ENCODE measurements around the gene C1orf74.

Gene C1orf74

DNA sequence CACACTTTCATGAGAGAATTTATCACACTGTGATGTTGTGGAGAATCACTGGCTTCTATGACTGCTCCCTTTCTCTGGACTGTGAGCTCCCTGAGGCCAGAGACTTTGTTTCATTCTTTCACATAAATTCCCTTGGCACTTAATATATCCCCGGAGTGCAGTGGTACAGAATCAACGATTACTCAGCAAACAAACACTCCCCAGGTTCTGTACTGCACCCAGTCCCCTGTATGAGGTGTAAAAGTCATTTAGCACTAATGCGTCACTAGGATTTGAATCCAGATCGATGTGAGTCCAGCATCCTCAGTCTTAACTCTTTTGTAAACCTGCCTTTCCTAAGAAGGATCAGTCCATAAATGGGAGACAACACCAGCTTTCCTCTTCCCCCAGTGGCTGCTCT is 36.6 kb upstream of the C1orf74 start:
- H3K27ac ChIP-seq (ENCODE audit: low read depth, low read length) = no peak overlapping the region
- H3K36me3 ChIP-seq (ENCODE audit: control insufficient read depth in 1 of 2, insufficient read depth in 2 of 2, low read length in 2 of 2) = no peaks in the 10 kb centered on the region
- H3K27me3 ChIP-seq (ENCODE audit: control insufficient read depth in 1 of 2, insufficient read depth in 2 of 2, low read length in 2 of 2) = peaks cover 0 to 3% of the 10 kb centered on the region in 2 donors
- no peak overlapping the region for H3K9ac ChIP-seq (ENCODE audit: low read depth in 1 of 2, low read length in 2 of 2)
- H3K4me3 ChIP-seq (ENCODE audit: low read depth in 1 of 2, low read length in 2 of 2) = no peak overlapping the region
- no peaks in the 10 kb centered on the region for H3K9me3 ChIP-seq (ENCODE audit: control insufficient read depth in 1 of 2, low read length in 2 of 2)
- peaks cover 0 to 3% of the 10 kb centered on the region in 2 donors for H3K4me1 ChIP-seq (ENCODE audit: control insufficient read depth in 1 of 2, insufficient read depth in 2 of 2, low read length in 2 of 2)

DNA sequence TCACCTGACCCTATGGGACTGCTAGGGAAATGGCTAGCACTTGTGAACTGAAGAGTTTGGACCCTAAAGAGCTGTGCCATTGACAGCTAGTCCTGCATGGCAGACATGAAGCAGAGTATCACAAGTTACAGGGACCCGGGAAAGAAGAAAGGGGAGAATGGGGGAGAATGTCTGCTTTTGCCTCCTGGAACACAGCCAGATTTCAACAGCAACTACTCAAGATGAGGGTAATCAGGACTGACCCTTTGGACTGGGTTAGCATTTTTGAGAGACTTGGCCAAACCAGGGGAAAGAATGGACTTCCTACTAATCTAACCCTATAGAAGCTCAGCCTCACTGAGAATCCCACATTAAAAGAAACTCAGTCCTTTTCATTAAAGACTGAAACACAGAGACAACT is 34.7 kb upstream of the C1orf74 start:
- Histone ChIP-seq H3K4me1 (ENCODE audit: control insufficient read depth in 1 of 2, insufficient read depth in 2 of 2, low read length in 2 of 2) (peaks cover 0 to 3% of the 10 kb centered on the region in 2 donors), H3K4me3 (ENCODE audit: low read depth in 1 of 2, low read length in 2 of 2) (no peak overlapping the region), H3K9me3 (ENCODE audit: control insufficient read depth in 1 of 2, low read length in 2 of 2) (no peaks in the 10 kb centered on the region), H3K9ac (ENCODE audit: low read depth in 1 of 2, low read length in 2 of 2) (no peak overlapping the region), H3K36me3 (ENCODE audit: control insufficient read depth in 1 of 2, insufficient read depth in 2 of 2, low read length in 2 of 2) (no peaks in the 10 kb centered on the region), H3K27me3 (ENCODE audit: control insufficient read depth in 1 of 2, insufficient read depth in 2 of 2, low read length in 2 of 2) (peaks cover 0 to 3% of the 10 kb centered on the region in 2 donors), H3K27ac (ENCODE audit: low read depth, low read length) (no peak overlapping the region)

GRCh38 chr1:209817691-209818090 is 33.3 kb upstream of the C1orf74 start:
- no peak overlapping the region for H3K4me3 ChIP-seq (ENCODE audit: low read depth in 1 of 2, low read length in 2 of 2)
- peaks cover 0 to under 1% of the 10 kb centered on the region in 2 donors for H3K4me1 ChIP-seq (ENCODE audit: control insufficient read depth in 1 of 2, insufficient read depth in 2 of 2, low read length in 2 of 2)
- H3K27me3 ChIP-seq (ENCODE audit: control insufficient read depth in 1 of 2, insufficient read depth in 2 of 2, low read length in 2 of 2) = peaks cover 0 to 3% of the 10 kb centered on the region in 2 donors
- H3K27ac ChIP-seq (ENCODE audit: low read depth, low read length) = no peak overlapping the region
- H3K9ac ChIP-seq (ENCODE audit: low read depth in 1 of 2, low read length in 2 of 2) = no peak overlapping the region
- no peaks in the 10 kb centered on the region for H3K36me3 ChIP-seq (ENCODE audit: control insufficient read depth in 1 of 2, insufficient read depth in 2 of 2, low read length in 2 of 2)
- no peaks in the 10 kb centered on the region for H3K9me3 ChIP-seq (ENCODE audit: control insufficient read depth in 1 of 2, low read length in 2 of 2)

DNA sequence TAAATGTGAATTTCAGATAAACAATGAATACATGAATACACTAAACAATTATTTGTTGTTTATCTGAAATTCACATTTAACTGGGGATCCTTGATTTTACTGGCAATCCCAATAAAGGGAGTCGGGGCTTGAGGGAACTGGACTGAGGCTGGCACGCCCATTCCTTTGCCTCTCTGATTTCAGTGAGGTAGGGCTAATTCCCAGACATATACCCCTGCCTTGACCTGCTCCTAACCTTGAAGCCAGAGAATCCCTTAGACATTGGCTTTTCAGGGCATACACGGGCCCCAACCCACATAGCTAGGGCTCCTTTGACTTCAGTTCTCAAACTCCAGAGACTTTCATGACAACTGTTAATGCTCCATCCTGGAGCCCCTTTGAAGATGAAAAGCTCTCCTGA is 32.6 kb upstream of the C1orf74 start:
- no peak overlapping the region for H3K9ac ChIP-seq (ENCODE audit: low read depth in 1 of 2, low read length in 2 of 2)
- no peaks in the 10 kb centered on the region for H3K36me3 ChIP-seq (ENCODE audit: control insufficient read depth in 1 of 2, insufficient read depth in 2 of 2, low read length in 2 of 2)
- no peak overlapping the region for H3K4me3 ChIP-seq (ENCODE audit: low read depth in 1 of 2, low read length in 2 of 2)
- no peak overlapping the region for H3K27ac ChIP-seq (ENCODE audit: low read depth, low read length)
- H3K9me3 ChIP-seq (ENCODE audit: control insufficient read depth in 1 of 2, low read length in 2 of 2) = no peaks in the 10 kb centered on the region
- H3K4me1 ChIP-seq (ENCODE audit: control insufficient read depth in 1 of 2, insufficient read depth in 2 of 2, low read length in 2 of 2) = no peaks in the 10 kb centered on the region
- H3K27me3 ChIP-seq (ENCODE audit: control insufficient read depth in 1 of 2, insufficient read depth in 2 of 2, low read length in 2 of 2) = peaks cover 0 to 3% of the 10 kb centered on the region in 2 donors

GRCh38 chr1:209815931-209816341 is 31.6 kb upstream of the C1orf74 start:
- Histone ChIP-seq H3K27ac (ENCODE audit: low read depth, low read length) (no peak overlapping the region), H3K36me3 (ENCODE audit: control insufficient read depth in 1 of 2, insufficient read depth in 2 of 2, low read length in 2 of 2) (no peaks in the 10 kb centered on the region), H3K9ac (ENCODE audit: low read depth in 1 of 2, low read length in 2 of 2) (no peak overlapping the region), H3K9me3 (ENCODE audit: control insufficient read depth in 1 of 2, low read length in 2 of 2) (no peaks in the 10 kb centered on the region), H3K4me1 (ENCODE audit: control insufficient read depth in 1 of 2, insufficient read depth in 2 of 2, low read length in 2 of 2) (no peaks in the 10 kb centered on the region), H3K27me3 (ENCODE audit: control insufficient read depth in 1 of 2, insufficient read depth in 2 of 2, low read length in 2 of 2) (peaks cover 0 to 3% of the 10 kb centered on the region in 2 donors), H3K4me3 (ENCODE audit: low read depth in 1 of 2, low read length in 2 of 2) (no peak overlapping the region)

DNA sequence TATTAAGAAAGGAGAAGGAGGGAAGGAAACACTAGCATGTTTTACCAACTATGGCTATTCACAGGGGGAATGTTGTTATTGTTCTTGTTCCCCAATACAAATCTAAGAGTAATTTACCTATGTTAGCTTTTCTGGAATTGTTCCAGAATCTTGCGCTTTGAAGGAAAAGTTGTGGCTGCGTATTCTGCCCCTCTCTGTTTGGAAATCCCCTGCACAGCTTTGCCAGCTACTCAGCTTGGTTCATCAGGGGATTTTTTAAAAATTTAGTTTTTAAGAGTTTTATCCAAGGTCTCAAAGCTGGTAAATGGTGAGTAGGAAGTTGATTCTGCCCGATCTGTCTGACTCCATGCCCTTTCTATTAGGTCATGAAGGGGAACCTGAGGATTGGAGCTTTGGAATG is 31.1 kb upstream of the C1orf74 start:
- Histone ChIP-seq H3K9me3 (ENCODE audit: control insufficient read depth in 1 of 2, low read length in 2 of 2) (no peaks in the 10 kb centered on the region), H3K27ac (ENCODE audit: low read depth, low read length) (no peak overlapping the region)

DNA sequence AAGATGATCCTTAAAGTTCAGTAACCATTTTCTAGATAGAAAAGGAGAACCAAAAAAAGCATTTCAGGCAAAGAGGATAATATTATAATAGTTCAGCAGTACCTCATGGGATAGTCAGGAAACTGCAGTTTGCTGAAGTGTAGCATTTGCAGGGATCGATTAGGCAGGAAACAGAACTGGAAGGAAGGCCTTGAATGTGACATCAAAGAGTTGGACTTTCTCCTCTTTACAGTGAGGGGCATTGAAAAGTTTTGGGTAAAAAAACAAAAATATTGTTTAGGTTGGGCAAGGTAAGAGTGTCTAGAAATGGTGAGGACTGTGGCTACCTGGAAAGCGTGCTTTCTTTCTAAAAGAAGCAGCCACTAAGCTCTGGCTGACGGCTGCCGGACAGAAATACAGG is 29.5 kb upstream of the C1orf74 start:
- H3K4me3 ChIP-seq (ENCODE audit: low read depth in 1 of 2, low read length in 2 of 2) = no peak overlapping the region
- no peaks in the 10 kb centered on the region for H3K36me3 ChIP-seq (ENCODE audit: control insufficient read depth in 1 of 2, insufficient read depth in 2 of 2, low read length in 2 of 2)
- peaks cover 0 to 3% of the 10 kb centered on the region in 2 donors for H3K27me3 ChIP-seq (ENCODE audit: control insufficient read depth in 1 of 2, insufficient read depth in 2 of 2, low read length in 2 of 2)
- H3K4me1 ChIP-seq (ENCODE audit: control insufficient read depth in 1 of 2, insufficient read depth in 2 of 2, low read length in 2 of 2) = no peaks in the 10 kb centered on the region
- H3K9me3 ChIP-seq (ENCODE audit: control insufficient read depth in 1 of 2, low read length in 2 of 2) = no peaks in the 10 kb centered on the region
- no peak overlapping the region for H3K9ac ChIP-seq (ENCODE audit: low read depth in 1 of 2, low read length in 2 of 2)
- H3K27ac ChIP-seq (ENCODE audit: low read depth, low read length) = no peak overlapping the region

More for the DNA sequence above, 31.1 kb upstream of the C1orf74 start:
- H3K27me3 ChIP-seq (ENCODE audit: control insufficient read depth in 1 of 2, insufficient read depth in 2 of 2, low read length in 2 of 2) = peaks cover 0 to 3% of the 10 kb centered on the region in 2 donors
- H3K9ac ChIP-seq (ENCODE audit: low read depth in 1 of 2, low read length in 2 of 2) = no peak overlapping the region
- no peaks in the 10 kb centered on the region for H3K4me1 ChIP-seq (ENCODE audit: control insufficient read depth in 1 of 2, insufficient read depth in 2 of 2, low read length in 2 of 2)
- no peaks in the 10 kb centered on the region for H3K36me3 ChIP-seq (ENCODE audit: control insufficient read depth in 1 of 2, insufficient read depth in 2 of 2, low read length in 2 of 2)
- H3K4me3 ChIP-seq (ENCODE audit: low read depth in 1 of 2, low read length in 2 of 2) = no peak overlapping the region

GRCh38 chr1:209810783-209811182 is 26.4 kb upstream of the C1orf74 start:
- H3K27ac ChIP-seq (ENCODE audit: low read depth, low read length) = no peak overlapping the region
- peaks cover 7 to 18% of the 10 kb centered on the region in 2 donors for H3K4me1 ChIP-seq (ENCODE audit: control insufficient read depth in 1 of 2, insufficient read depth in 2 of 2, low read length in 2 of 2)
- no peaks in the 10 kb centered on the region for H3K36me3 ChIP-seq (ENCODE audit: control insufficient read depth in 1 of 2, insufficient read depth in 2 of 2, low read length in 2 of 2)
- no peak overlapping the region for H3K4me3 ChIP-seq (ENCODE audit: low read depth in 1 of 2, low read length in 2 of 2)
- H3K9me3 ChIP-seq (ENCODE audit: control insufficient read depth in 1 of 2, low read length in 2 of 2) = no peaks in the 10 kb centered on the region
- H3K27me3 ChIP-seq (ENCODE audit: control insufficient read depth in 1 of 2, insufficient read depth in 2 of 2, low read length in 2 of 2) = no peaks in the 10 kb centered on the region
- H3K9ac ChIP-seq (ENCODE audit: low read depth in 1 of 2, low read length in 2 of 2) = no peak overlapping the region

DNA sequence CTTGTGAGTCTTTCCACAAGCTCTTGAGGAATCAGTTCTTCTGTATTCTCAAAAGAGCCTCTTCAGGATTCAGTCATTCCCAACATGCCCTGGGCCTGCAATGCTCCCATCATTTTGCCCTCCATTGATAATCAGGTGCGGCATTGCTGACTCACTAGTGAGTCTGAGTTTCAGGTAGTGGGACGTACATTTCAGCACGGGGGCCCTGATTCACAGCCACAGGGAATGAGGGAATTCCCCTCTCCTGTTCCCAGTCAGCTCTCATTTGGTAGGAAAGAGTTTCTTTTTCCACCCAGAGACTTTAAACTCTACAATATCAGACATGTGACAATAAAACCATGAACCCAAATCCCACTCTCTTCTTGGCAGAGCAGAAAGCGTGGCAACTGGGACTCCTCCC is 25.3 kb upstream of the C1orf74 start:
- Histone ChIP-seq H3K27ac (ENCODE audit: low read depth, low read length) (no peak overlapping the region), H3K36me3 (ENCODE audit: control insufficient read depth in 1 of 2, insufficient read depth in 2 of 2, low read length in 2 of 2) (no peaks in the 10 kb centered on the region), H3K9ac (ENCODE audit: low read depth in 1 of 2, low read length in 2 of 2) (no peak overlapping the region), H3K4me3 (ENCODE audit: low read depth in 1 of 2, low read length in 2 of 2) (no peak overlapping the region), H3K27me3 (ENCODE audit: control insufficient read depth in 1 of 2, insufficient read depth in 2 of 2, low read length in 2 of 2) (no peaks in the 10 kb centered on the region), H3K4me1 (ENCODE audit: control insufficient read depth in 1 of 2, insufficient read depth in 2 of 2, low read length in 2 of 2) (peaks cover 7 to 18% of the 10 kb centered on the region in 2 donors), H3K9me3 (ENCODE audit: control insufficient read depth in 1 of 2, low read length in 2 of 2) (no peaks in the 10 kb centered on the region)

DNA sequence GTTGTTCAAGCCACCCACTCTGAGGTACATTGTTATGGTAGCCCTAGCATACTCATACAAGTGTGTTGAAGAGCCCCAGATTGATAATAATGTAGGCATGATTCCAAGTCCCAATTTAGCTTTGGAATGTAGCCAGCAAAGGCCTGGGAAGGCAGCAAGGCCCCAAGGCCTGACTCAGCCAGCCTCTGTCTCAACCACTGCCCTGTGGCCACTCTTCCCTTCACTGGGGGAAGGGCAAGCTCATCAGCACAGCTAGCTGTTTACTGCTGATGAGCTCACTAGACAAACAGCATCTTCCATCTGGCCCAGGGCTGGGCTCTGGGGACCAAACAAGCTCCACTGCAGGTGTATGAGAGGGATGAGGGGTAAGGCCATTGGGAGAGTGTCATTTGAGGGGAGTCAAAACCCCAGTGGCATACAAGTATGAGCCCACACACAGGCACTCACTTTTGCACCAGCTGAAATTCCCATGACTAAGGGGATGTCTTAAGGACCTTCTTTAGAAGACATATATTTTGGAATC is 23.8 kb upstream of the C1orf74 start:
- Histone ChIP-seq H3K9ac (ENCODE audit: low read depth in 1 of 2, low read length in 2 of 2) (no peak overlapping the region), H3K4me3 (ENCODE audit: low read depth in 1 of 2, low read length in 2 of 2) (no peak overlapping the region), H3K36me3 (ENCODE audit: control insufficient read depth in 1 of 2, insufficient read depth in 2 of 2, low read length in 2 of 2) (no peaks in the 10 kb centered on the region), H3K9me3 (ENCODE audit: control insufficient read depth in 1 of 2, low read length in 2 of 2) (no peaks in the 10 kb centered on the region), H3K4me1 (ENCODE audit: control insufficient read depth in 1 of 2, insufficient read depth in 2 of 2, low read length in 2 of 2) (peaks cover 13 to 27% of the 10 kb centered on the region in 2 donors), H3K27me3 (ENCODE audit: control insufficient read depth in 1 of 2, insufficient read depth in 2 of 2, low read length in 2 of 2) (no peaks in the 10 kb centered on the region), H3K27ac (ENCODE audit: low read depth, low read length) (no peak overlapping the region)

- no peak overlapping the region for H3K9ac ChIP-seq (ENCODE audit: low read depth in 1 of 2, low read length in 2 of 2)
- no peaks in the 10 kb centered on the region for H3K36me3 ChIP-seq (ENCODE audit: control insufficient read depth in 1 of 2, insufficient read depth in 2 of 2, low read length in 2 of 2)
- H3K9me3 ChIP-seq (ENCODE audit: control insufficient read depth in 1 of 2, low read length in 2 of 2) = no peaks in the 10 kb centered on the region
- no peak overlapping the region for H3K4me3 ChIP-seq (ENCODE audit: low read depth in 1 of 2, low read length in 2 of 2)
- H3K27me3 ChIP-seq (ENCODE audit: control insufficient read depth in 1 of 2, insufficient read depth in 2 of 2, low read length in 2 of 2) = no peaks in the 10 kb centered on the region
- H3K4me1 ChIP-seq (ENCODE audit: control insufficient read depth in 1 of 2, insufficient read depth in 2 of 2, low read length in 2 of 2) = peaks cover 19 to 33% of the 10 kb centered on the region in 2 donors
- no peak overlapping the region for H3K27ac ChIP-seq (ENCODE audit: low read depth, low read length)
These were observed 23.1 kb upstream of the C1orf74 start for GRCh38 chr1:209807509-209807908.
